Neural cell (in vitro differentiated cells): Measurements from ENCODE around the gene TPRG1. TPM values are rescaled to one million over a fixed set of nuclear protein-coding genes. Genes with fewer than 3 reads are reported as not detected.

ENCODE experiments used
- H2AFZ ChIP-seq: fragments of 200-600, 300-800 bp; sonication (generic), shearing (Covaris generic); 2 replicates; pipeline ENCODE4 v1.6.0; 2014; ENCODE audit warnings: low read depth, mild to moderate bottlenecking, antibody characterized with exemption, low read length, moderate library complexity
- H3F3A ChIP-seq: fragments of 200-600 bp; shearing (Covaris generic); 2 replicates; pipeline ENCODE4 v1.6.1; 2016; ENCODE audit warnings: mild to moderate bottlenecking, moderate library complexity, mixed read lengths, antibody characterized with exemption, low read length; ENCODE audit not compliant: insufficient read depth, poor library complexity, severe bottlenecking
- H3K27ac ChIP-seq: fragments of 200-600, 300-800 bp; sonication (generic), shearing (Covaris generic); 2 replicates; pipeline ENCODE4 v1.5.1; 2014; ENCODE audit warnings: mild to moderate bottlenecking, low read length, moderate library complexity
- H3K27me3 ChIP-seq: fragments of 300-800, 200-600 bp; sonication (generic), shearing (Covaris generic); 2 replicates; pipeline ENCODE4 v1.6.0; 2014; ENCODE audit warnings: mild to moderate bottlenecking, low read depth, low read length, moderate library complexity; ENCODE audit not compliant: insufficient read depth
- H3K36me3 ChIP-seq: fragments of 300-800, 200-600 bp; sonication (generic), shearing (Covaris generic); 2 replicates; pipeline ENCODE4 v1.5.1; 2014; ENCODE audit warnings: mild to moderate bottlenecking, antibody characterized with exemption, low read length, moderate library complexity; ENCODE audit not compliant: insufficient read depth
- H3K4me2 ChIP-seq: fragments of 300-800, 200-600 bp; sonication (generic), shearing (Covaris generic); 2 replicates; pipeline ENCODE4 v1.6.0; 2014; ENCODE audit warnings: mild to moderate bottlenecking, low read length
- H3K4me3 ChIP-seq: fragments of 300-800, 200-600 bp; sonication (generic), shearing (Covaris generic); 2 replicates; pipeline ENCODE4 v1.5.1; 2014; ENCODE audit warnings: mild to moderate bottlenecking, low read length, moderate library complexity
- H3K79me2 ChIP-seq: fragments of 200-600 bp; shearing (Covaris generic); replicated peaks from 2 replicates; pipeline ENCODE4 v1.6.0; 2014; ENCODE audit warnings: mild to moderate bottlenecking, low read length, moderate library complexity; ENCODE audit not compliant: insufficient read depth
- H3K9ac ChIP-seq: fragments of 300-800, 200-600 bp; sonication (generic), shearing (Covaris generic); 2 replicates; pipeline ENCODE4 v1.6.1; 2016; ENCODE audit warnings: mild to moderate bottlenecking, low read length, mixed read lengths
- H3K9me2 ChIP-seq: fragments of 200-600 bp; shearing (Covaris generic); 2 replicates; pipeline ENCODE4 v1.6.1; 2016; ENCODE audit warnings: mild to moderate bottlenecking, low read length, mixed read lengths; ENCODE audit not compliant: insufficient read depth
- H3K9me3 ChIP-seq: fragments of 200-600, 300-800 bp; sonication (generic), shearing (Covaris generic); 2 replicates; pipeline ENCODE4 v1.6.1; 2016; ENCODE audit warnings: mild to moderate bottlenecking, mixed run types, low read length, moderate library complexity, mixed read lengths
- H4K20me1 ChIP-seq: fragments of 200-600 bp; shearing (Covaris generic); 2 replicates; pipeline ENCODE4 v1.6.1; 2016; ENCODE audit warnings: mild to moderate bottlenecking, mixed run types; ENCODE audit not compliant: insufficient read depth
- EP300 ChIP-seq: fragments of 450-650 bp; conservative IDR thresholded peaks from 2 replicates; pipeline ENCODE4 v1.6.1; 2014; ENCODE audit warnings: antibody characterized with exemption, mild to moderate bottlenecking, moderate library complexity; ENCODE audit not compliant: poor library complexity, severe bottlenecking
- EZH2 ChIP-seq: fragments of 200-600, 300-800 bp; shearing (Covaris generic), sonication (generic); IDR thresholded peaks from 2 replicates; pipeline ENCODE4 v1.6.1; 2014; ENCODE audit warnings: antibody characterized with exemption, low read length, borderline replicate concordance, mild to moderate bottlenecking; ENCODE audit not compliant: insufficient read depth, poor library complexity, severe bottlenecking
- MXI1 ChIP-seq: fragments of 450-650 bp; conservative IDR thresholded peaks from 2 replicates; pipeline ENCODE4 v1.6.1; 2014; ENCODE audit warnings: antibody characterized with exemption, mild to moderate bottlenecking; ENCODE audit not compliant: poor library complexity, severe bottlenecking
- POLR2AphosphoS5 ChIP-seq: IDR thresholded peaks from 2 replicates; pipeline ENCODE4 v1.6.1; 2012
- RAD21 ChIP-seq: fragments of 450-650 bp; conservative IDR thresholded peaks from 2 replicates; pipeline ENCODE4 v1.6.1; 2014; ENCODE audit warnings: antibody characterized with exemption, mild to moderate bottlenecking, moderate library complexity
- SMC3 ChIP-seq: fragments of 450-650 bp; conservative IDR thresholded peaks from 2 replicates; pipeline ENCODE4 v1.6.1; 2014; ENCODE audit warnings: antibody characterized with exemption, mild to moderate bottlenecking, moderate library complexity; ENCODE audit not compliant: poor library complexity
- TAF1 ChIP-seq: IDR thresholded peaks from 2 replicates; pipeline ENCODE4 v1.6.1; 2012; ENCODE audit warnings: low read depth
- polyA plus RNA-seq: library from polyadenylated mRNA; depleted of rRNA; stranded (reverse); fragments of >200 nt; gene quantifications from 2 replicates; pipeline ENCODE4 v1.2.3, GENCODE V29; 2014
- TF ChIP-seq, protein P1 (sequence below): IDR thresholded peaks from 2 replicates; pipeline ENCODE4 v1.6.1; 2012; ENCODE audit warnings: borderline replicate concordance
- TF ChIP-seq, protein P2 (sequence below): fragments of 450-650 bp; IDR thresholded peaks from 2 replicates; pipeline ENCODE4 v1.5.1; 2014; ENCODE audit warnings: antibody characterized with exemption, mild to moderate bottlenecking, moderate library complexity; ENCODE audit not compliant: poor library complexity, severe bottlenecking

TPRG1 gene
- polyA plus RNA-seq, 1 donor from 2014 or later, result 0.17 TPM

DNA sequence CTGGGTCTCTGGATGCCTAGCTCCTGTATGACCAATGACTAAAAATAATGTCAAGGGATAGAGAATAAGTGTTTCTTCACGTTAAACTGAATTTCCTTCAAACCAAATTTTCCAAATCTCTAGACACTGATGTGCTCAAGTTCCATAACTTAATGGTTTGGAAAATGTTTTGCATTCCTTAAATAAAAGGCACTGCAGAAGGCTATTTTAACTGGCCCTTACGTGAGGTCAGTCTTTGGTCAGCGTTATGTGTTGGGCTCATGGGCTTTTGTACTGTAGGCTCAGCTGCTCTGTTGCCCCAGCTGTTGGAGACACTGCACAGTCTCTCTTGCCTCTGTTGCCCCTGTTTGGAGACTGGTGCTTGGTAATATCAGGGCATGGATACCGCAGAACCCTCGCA, 188.5 kb downstream of the TPRG1 start:
- H3K79me2 ChIP-seq, result no peaks in the 10 kb centered on the region
- no peaks in the 10 kb centered on the region for H4K20me1 ChIP-seq
- H3K9me2 ChIP-seq, result no peaks in the 10 kb centered on the region
- no peaks in the 10 kb centered on the region for H3F3A ChIP-seq
- H3K9ac ChIP-seq, result no peak overlapping the region
- no peak overlapping the region for H3K4me2 ChIP-seq
- H3K27ac ChIP-seq, result no peak overlapping the region
- H3K27me3 ChIP-seq, result no peaks in the 10 kb centered on the region
- no peaks in the 10 kb centered on the region for H3K9me3 ChIP-seq
- no peak overlapping the region for H2AFZ ChIP-seq
- no peaks in the 10 kb centered on the region for H3K36me3 ChIP-seq
- H3K4me3 ChIP-seq, result no peak overlapping the region
- TF ChIP-seq, protein P1, sequence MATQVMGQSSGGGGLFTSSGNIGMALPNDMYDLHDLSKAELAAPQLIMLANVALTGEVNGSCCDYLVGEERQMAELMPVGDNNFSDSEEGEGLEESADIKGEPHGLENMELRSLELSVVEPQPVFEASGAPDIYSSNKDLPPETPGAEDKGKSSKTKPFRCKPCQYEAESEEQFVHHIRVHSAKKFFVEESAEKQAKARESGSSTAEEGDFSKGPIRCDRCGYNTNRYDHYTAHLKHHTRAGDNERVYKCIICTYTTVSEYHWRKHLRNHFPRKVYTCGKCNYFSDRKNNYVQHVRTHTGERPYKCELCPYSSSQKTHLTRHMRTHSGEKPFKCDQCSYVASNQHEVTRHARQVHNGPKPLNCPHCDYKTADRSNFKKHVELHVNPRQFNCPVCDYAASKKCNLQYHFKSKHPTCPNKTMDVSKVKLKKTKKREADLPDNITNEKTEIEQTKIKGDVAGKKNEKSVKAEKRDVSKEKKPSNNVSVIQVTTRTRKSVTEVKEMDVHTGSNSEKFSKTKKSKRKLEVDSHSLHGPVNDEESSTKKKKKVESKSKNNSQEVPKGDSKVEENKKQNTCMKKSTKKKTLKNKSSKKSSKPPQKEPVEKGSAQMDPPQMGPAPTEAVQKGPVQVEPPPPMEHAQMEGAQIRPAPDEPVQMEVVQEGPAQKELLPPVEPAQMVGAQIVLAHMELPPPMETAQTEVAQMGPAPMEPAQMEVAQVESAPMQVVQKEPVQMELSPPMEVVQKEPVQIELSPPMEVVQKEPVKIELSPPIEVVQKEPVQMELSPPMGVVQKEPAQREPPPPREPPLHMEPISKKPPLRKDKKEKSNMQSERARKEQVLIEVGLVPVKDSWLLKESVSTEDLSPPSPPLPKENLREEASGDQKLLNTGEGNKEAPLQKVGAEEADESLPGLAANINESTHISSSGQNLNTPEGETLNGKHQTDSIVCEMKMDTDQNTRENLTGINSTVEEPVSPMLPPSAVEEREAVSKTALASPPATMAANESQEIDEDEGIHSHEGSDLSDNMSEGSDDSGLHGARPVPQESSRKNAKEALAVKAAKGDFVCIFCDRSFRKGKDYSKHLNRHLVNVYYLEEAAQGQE, result no peak
- no peak for TF ChIP-seq RAD21
- TF ChIP-seq EZH2, result no peak
- TF ChIP-seq, protein P2, sequence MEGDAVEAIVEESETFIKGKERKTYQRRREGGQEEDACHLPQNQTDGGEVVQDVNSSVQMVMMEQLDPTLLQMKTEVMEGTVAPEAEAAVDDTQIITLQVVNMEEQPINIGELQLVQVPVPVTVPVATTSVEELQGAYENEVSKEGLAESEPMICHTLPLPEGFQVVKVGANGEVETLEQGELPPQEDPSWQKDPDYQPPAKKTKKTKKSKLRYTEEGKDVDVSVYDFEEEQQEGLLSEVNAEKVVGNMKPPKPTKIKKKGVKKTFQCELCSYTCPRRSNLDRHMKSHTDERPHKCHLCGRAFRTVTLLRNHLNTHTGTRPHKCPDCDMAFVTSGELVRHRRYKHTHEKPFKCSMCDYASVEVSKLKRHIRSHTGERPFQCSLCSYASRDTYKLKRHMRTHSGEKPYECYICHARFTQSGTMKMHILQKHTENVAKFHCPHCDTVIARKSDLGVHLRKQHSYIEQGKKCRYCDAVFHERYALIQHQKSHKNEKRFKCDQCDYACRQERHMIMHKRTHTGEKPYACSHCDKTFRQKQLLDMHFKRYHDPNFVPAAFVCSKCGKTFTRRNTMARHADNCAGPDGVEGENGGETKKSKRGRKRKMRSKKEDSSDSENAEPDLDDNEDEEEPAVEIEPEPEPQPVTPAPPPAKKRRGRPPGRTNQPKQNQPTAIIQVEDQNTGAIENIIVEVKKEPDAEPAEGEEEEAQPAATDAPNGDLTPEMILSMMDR, result no peak
- TF ChIP-seq SMC3, result no peak
- TF ChIP-seq EP300, result no peak
- no peak for TF ChIP-seq TAF1

DNA sequence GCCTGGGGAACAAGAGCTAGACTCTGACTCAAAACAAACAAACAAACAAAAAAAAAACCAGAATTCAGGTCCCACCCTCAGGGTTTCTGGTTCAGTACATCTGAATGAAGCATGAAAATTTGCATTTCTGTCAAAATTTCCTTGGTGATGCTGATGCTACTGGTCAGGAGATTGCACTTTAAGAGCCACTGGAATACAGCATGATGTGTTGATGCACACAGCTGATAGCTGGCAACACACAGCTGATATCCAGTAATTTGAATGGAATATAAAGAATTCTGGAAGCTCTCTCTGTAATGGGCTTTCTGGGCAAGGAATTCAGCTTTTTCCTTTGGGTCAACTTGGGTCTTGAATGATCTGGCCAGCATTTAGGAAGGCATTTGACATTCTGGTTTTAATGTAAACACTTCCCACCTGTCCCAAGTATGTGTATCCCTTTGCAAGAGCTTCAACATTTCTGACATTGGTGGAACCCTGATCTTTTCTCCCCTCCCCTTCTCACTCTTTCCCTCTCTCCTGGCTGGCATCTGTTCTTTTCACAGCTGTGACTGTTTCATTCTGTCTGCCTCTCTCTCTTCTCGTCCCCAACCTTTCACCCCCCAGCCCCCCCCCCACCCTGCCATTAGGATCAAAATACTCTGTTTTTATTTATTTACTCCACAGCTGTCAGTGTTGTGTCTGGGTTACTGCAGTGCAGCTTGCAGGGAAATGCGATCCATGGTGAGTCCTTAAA, 189.5 kb downstream of the TPRG1 start:
- Histone ChIP-seq H3K27me3 (no peaks in the 10 kb centered on the region), H3K9me3 (no peaks in the 10 kb centered on the region), H3K36me3 (no peaks in the 10 kb centered on the region), H3F3A (no peaks in the 10 kb centered on the region), H4K20me1 (no peaks in the 10 kb centered on the region), H3K4me3 (no peak overlapping the region), H3K79me2 (no peaks in the 10 kb centered on the region), H3K4me2 (no peak overlapping the region), H3K9me2 (no peaks in the 10 kb centered on the region), H3K27ac (no peak overlapping the region), H3K9ac (no peak overlapping the region), H2AFZ (no peak overlapping the region)
- no peak for TF ChIP-seq MXI1
- TF ChIP-seq EP300, result no peak
- TF ChIP-seq RAD21, result no peak
- TF ChIP-seq, protein P1, result no peak
- TF ChIP-seq, protein P2, result no peak
- TF ChIP-seq TAF1, result no peak
- no peak for TF ChIP-seq POLR2AphosphoS5
- no peak for TF ChIP-seq SMC3
